K562 (cell line): ENCODE measurements around the gene CCDC102B. TPM values are rescaled to one million over a fixed set of nuclear protein-coding genes. Genes with fewer than 3 reads are reported as not detected.

Experiments
- ATAC-seq: fragments of 200-7000 bp; cut with Tn5 transposase; 3 replicates; pipeline ENCODE4 v1.9.1; 2020; ENCODE audit warnings: moderate library complexity
- BruUV-seq: library from RNA; stranded (reverse); fragments of 400-500 nt; replicated peaks from 2 replicates; lab custom pipeline; 2021; lab: Mats Ljungman, UMichigan
- CTCF ChIA-PET: fragments of 300-600 bp; formaldehyde crosslinking; extraction: SDS; loops from one replicate; lab custom pipeline; 2021; ENCODE audit warnings: low intra/inter-chr PET ratio; lab: Yijun Ruan, JAX
- POLR2A ChIA-PET: fragments of 300-600, 350-650 bp; sonication (Branson Sonifier 250); formaldehyde crosslinking; extraction: SDS; loops from one replicate; lab custom pipeline; 2021; ENCODE audit warnings: antibody characterized with exemption, inconsistent platforms; lab: Yijun Ruan, JAX
- DNase-seq, 4 experiments: peaks; one replicate each; pipeline versions ENCODE4 v3.0.0 to v3.0.0-alpha.2; 2011 to 2018; ENCODE audit warnings: low spot score in 3 of 4, mixed read lengths in 3 of 4; ENCODE audit errors: extremely low read depth in 1 of 4
- FAIRE-seq: peaks from 2 replicates; lab custom pipeline; 2011; peaks lifted over from hg19 to GRCh38; lab: Jason Lieb, UNC
- H2AFZ ChIP-seq: 2 replicates; pipeline ENCODE4 v1.6.0; 2011; ENCODE audit warnings: low read depth, low read length, control low read depth, inconsistent platforms
- H3K27ac ChIP-seq: fragments of 200-600 bp; 3 replicates; pipeline ENCODE4 v1.8.0; 2011; ENCODE audit warnings: low read depth, mild to moderate bottlenecking, control low read depth, inconsistent platforms, low read length, moderate library complexity, mixed read lengths; ENCODE audit errors: extremely low read depth
- H3K27me3 ChIP-seq, 2 experiments: fragments of 300-600 bp in 1 of 2; 2 replicates in 1 of 2; 3 replicates in 1 of 2; pipeline versions ENCODE4 v1.6.0 to v1.8.0; 2011; ENCODE audit warnings: inconsistent platforms in 2 of 2, low read length in 2 of 2, mild to moderate bottlenecking in 1 of 2, mixed read lengths in 1 of 2, moderate library complexity in 1 of 2; ENCODE audit not compliant: control insufficient read depth in 2 of 2, insufficient read depth in 2 of 2
- H3K36me3 ChIP-seq: fragments of 300-600 bp; 3 replicates; pipeline ENCODE4 v1.8.0; 2011; ENCODE audit warnings: mild to moderate bottlenecking, low read length, inconsistent platforms; ENCODE audit not compliant: control insufficient read depth, insufficient read depth
- H3K4me1 ChIP-seq, 2 experiments: fragments of 200-600 bp in 1 of 2; replicated peaks in 1 of 2; 2 replicates in 1 of 2; 3 replicates in 1 of 2; pipeline versions ENCODE4 v1.5.1 to v1.8.0; 2011; ENCODE audit warnings: inconsistent platforms in 2 of 2, low read length in 2 of 2, mild to moderate bottlenecking in 1 of 2, mixed read lengths in 1 of 2, moderate library complexity in 1 of 2; ENCODE audit not compliant: control insufficient read depth in 2 of 2, insufficient read depth in 2 of 2
- H3K4me2 ChIP-seq: 2 replicates; pipeline ENCODE4 v1.6.1; 2011; ENCODE audit warnings: low read length, control low read depth, inconsistent platforms, mixed read lengths; ENCODE audit not compliant: insufficient read depth
- H3K4me3 ChIP-seq: fragments of 200-600 bp; sonication (generic), shearing (Covaris generic); 2 replicates; pipeline ENCODE4 v1.5.1; 2016; ENCODE audit warnings: control low read depth, inconsistent platforms
- H3K79me2 ChIP-seq: fragments of 200-600 bp; 3 replicates; pipeline ENCODE4 v1.8.0; 2011; ENCODE audit warnings: low read length, inconsistent platforms; ENCODE audit not compliant: control insufficient read depth, insufficient read depth
- H3K9ac ChIP-seq, 2 experiments: 2 replicates each; pipeline versions ENCODE4 v1.6.0 to v1.6.1; 2011; ENCODE audit warnings: low read depth in 2 of 2, low read length in 2 of 2, control low read depth in 1 of 2, inconsistent platforms in 1 of 2, mild to moderate bottlenecking in 1 of 2, mixed read lengths in 1 of 2; ENCODE audit not compliant: insufficient read depth in 1 of 2
- H3K9me1 ChIP-seq: one replicate; pipeline ENCODE4 v1.6.0; 2011; ENCODE audit warnings: inconsistent platforms, mild to moderate bottlenecking, low read length, moderate library complexity; ENCODE audit not compliant: control insufficient read depth, insufficient read depth
- H3K9me3 ChIP-seq: replicated peaks from 2 replicates; pipeline ENCODE4 v1.5.1; 2011; ENCODE audit warnings: low read depth, low read length, inconsistent platforms; ENCODE audit not compliant: control insufficient read depth, insufficient read depth
- H4K20me1 ChIP-seq: replicated peaks from 2 replicates; pipeline ENCODE4 v1.6.1; 2011; ENCODE audit warnings: low read length, inconsistent platforms, mixed read lengths; ENCODE audit not compliant: control insufficient read depth, insufficient read depth
- CBX8 ChIP-seq: fragments of 200-600 bp; sonication (generic); IDR thresholded peaks from 2 replicates; pipeline ENCODE4 v1.6.1; 2012; ENCODE audit warnings: borderline replicate concordance, mixed run types, low read depth, mild to moderate bottlenecking, moderate library complexity, mixed read lengths, low read length, control low read depth, inconsistent platforms; ENCODE audit not compliant: poor library complexity, severe bottlenecking; ENCODE audit errors: extremely low read depth
- EZH2 ChIP-seq: IDR thresholded peaks from 2 replicates; pipeline ENCODE4 v1.6.1; 2012; ENCODE audit warnings: low read depth, mild to moderate bottlenecking, inconsistent platforms, low read length, borderline replicate concordance
- FOXK1 ChIP-seq: sonication (generic); formaldehyde crosslinking; IDR thresholded peaks from 2 replicates; pipeline ENCODE4 v1.8.0; 2022; ENCODE audit warnings: missing genetic modification reagents, mild to moderate bottlenecking, borderline replicate concordance
- HMGN3 ChIP-seq: IDR thresholded peaks from 2 replicates; pipeline ENCODE4 v1.6.1; 2011; ENCODE audit warnings: borderline replicate concordance, low read depth, mild to moderate bottlenecking, mixed read lengths, low read length; ENCODE audit not compliant: insufficient read length; ENCODE audit errors: extremely low read depth
- OTX1 ChIP-seq: fragments of 450-650 bp; formaldehyde crosslinking; IDR thresholded peaks from 2 replicates; pipeline ENCODE4 v1.4.0; 2022; ENCODE audit warnings: mild to moderate bottlenecking
- PHF21A ChIP-seq: fragments of 450-650 bp; IDR thresholded peaks from 2 replicates; pipeline ENCODE4 v1.6.1; 2017; ENCODE audit warnings: low read depth, borderline replicate concordance
- SRSF1 ChIP-seq: fragments of 200-400 bp; formaldehyde crosslinking; IDR thresholded peaks from 2 replicates; pipeline ENCODE4 v1.6.1; 2017; ENCODE audit warnings: mild to moderate bottlenecking, low read depth, low read length, moderate library complexity
- ZFP91 ChIP-seq: sonication (generic); formaldehyde crosslinking; IDR thresholded peaks from 2 replicates; pipeline ENCODE4 v1.8.0; 2022; ENCODE audit warnings: mild to moderate bottlenecking, missing genetic modification reagents
- ZNF282 ChIP-seq: sonication (generic); formaldehyde crosslinking; IDR thresholded peaks from 2 replicates; pipeline ENCODE4 v1.8.1; 2023; ENCODE audit warnings: missing genetic modification reagents
- ZNF41 ChIP-seq: fragments of 250-450 bp; sonication (Bioruptor Pico); conservative IDR thresholded peaks from 2 replicates; pipeline ENCODE4 v1.4.0; 2020; ENCODE audit warnings: mild to moderate bottlenecking
- ZNF785 ChIP-seq: fragments of 250-450 bp; sonication (Bioruptor Pico); IDR thresholded peaks from 2 replicates; pipeline ENCODE4 v1.4.0; 2020; ENCODE audit warnings: mild to moderate bottlenecking
- WGBS: fragments of 100-300 bp; shearing (Covaris generic); methylation state at CpG from one replicate; pipeline ENCODE4 v1.1.6; 2016; ENCODE audit warnings: low coverage, mixed read lengths; ENCODE audit not compliant: insufficient coverage; ENCODE audit errors: missing lambda C conversion rate; 5-methylcytosine and 5-hydroxymethylcytosine counted together
- in situ Hi-C: fragments of 300-500 bp; cut with MboI; formaldehyde crosslinking; loops from 4 replicates; pipeline ENCODE4 v1.15.0; 2018; ENCODE audit warnings: inconsistent platforms, mixed read lengths
- intact Hi-C: fragments of 100-400 bp; cut with micrococcal nuclease; formaldehyde crosslinking; loops from 2 replicates; pipeline ENCODE4 v1.14.2; 2022
- polyA plus RNA-seq, 8 experiments: library from polyadenylated mRNA; depleted of rRNA in 4 of 8; stranded (reverse) in 5 of 8; unstranded in 3 of 8; fragments of >200 nt; fragmentation: Nextera tagmentation in 2 of 8; fragmentation: Illumina TruSeq in 1 of 8; extraction: Ambion mirVana in 2 of 8; extraction: Trizol in 1 of 8; gene quantifications; 2 replicates each; pipeline versions ENCODE4 v1.2.1 to v1.2.3, GENCODE V29; 2011 to 2014; ENCODE audit warnings: inconsistent platforms in 1 of 8, missing spikeins in 1 of 8
- total RNA-seq, 7 experiments: library from RNA; depleted of rRNA in 6 of 7; stranded (reverse); fragments of >200 nt in 6 of 7; fragmentation: Illumina TruSeq in 2 of 7; extraction: Trizol in 2 of 7; gene quantifications; 2 replicates each; pipeline versions ENCODE4 v1.2.1 to v1.2.3, GENCODE V29; 2011 to 2021; ENCODE audit warnings: low replicate concordance in 1 of 7

The CCDC102B gene
- total and polyA plus RNA-seq, 9 of the 15 experiments (the other 6 are each of a cell fraction or from before 2014, with no cell fraction given), result 0.18 to 1.5 (median 0.73) TPM

- DNase-seq, result no peak
- POLR2A ChIA-PET, result no interaction called here
- in situ Hi-C loops, result no loop called here
- no peaks in the 10 kb centered on the region for H3K79me2 ChIP-seq
- ATAC-seq, result no peak
- BruUV-seq, result no TSS peak
- no peak overlapping the region for H3K4me2 ChIP-seq
- no peak overlapping the region for H2AFZ ChIP-seq
- H3K4me3 ChIP-seq, result no peak overlapping the region
- CTCF ChIA-PET, result no interaction called here
- no peaks in the 10 kb centered on the region for H3K27me3 ChIP-seq
- no peaks in the 10 kb centered on the region for H3K9me1 ChIP-seq
- no peak for FAIRE-seq
- no peaks in the 10 kb centered on the region for H3K36me3 ChIP-seq
- no peaks in the 10 kb centered on the region for H3K4me1 ChIP-seq
- intact Hi-C loops, result no loop called here
- no peaks in the 10 kb centered on the region for H3K9me3 ChIP-seq
- no peaks in the 10 kb centered on the region for H4K20me1 ChIP-seq
- no peak overlapping the region for H3K27ac ChIP-seq
- TF ChIP-seq EZH2, result no peak
- no peak for TF ChIP-seq FOXK1
- no peak for TF ChIP-seq CBX8
- TF ChIP-seq SRSF1, result no peak
- no peak for TF ChIP-seq ZNF41 (CRISPR knock-in tag)
- no peak for TF ChIP-seq ZNF282 (CRISPR knock-in tag)
- no peak for TF ChIP-seq PHF21A
- TF ChIP-seq OTX1, result no peak
- no peak for TF ChIP-seq ZFP91 (CRISPR knock-in tag)
- TF ChIP-seq ZNF785, result no peak
- no peak for TF ChIP-seq HMGN3
- 0% methylated on average over 2 of the region's 2 CpGs for WGBS
- H3K9ac ChIP-seq, result no peak overlapping the region
Observed at GRCh38 chr18:68830256-68831045, 32.6 kb downstream of the CCDC102B start.
